Germinal center (tissue), 1 donor: ENCODE results near the gene UBXN11.
A peak's percentile ranks its signal among the peaks of the same experiment; 100 is the strongest.
"Not testable (repeated sequence)": the region's sequence is repeated elsewhere in the genome, so short reads cannot be mapped to it uniquely, and the experiment has no call there.

Experiments
- DNase-seq: peaks from one replicate; pipeline ENCODE4 v3.0.0; 2012; ENCODE audit warnings: mixed read lengths, low spot score

The UBXN11 gene

GRCh38 chr1:26305667-26306289 lies 658 bp downstream of the UBXN11 start:
- DNase-seq = no peak

GRCh38 chr1:26302733-26303405 lies 3.6 kb downstream of the UBXN11 start:
- no peak for DNase-seq

- no peak for DNase-seq
These were observed 5.7 kb downstream of the UBXN11 start for GRCh38 chr1:26300578-26301275.

GRCh38 chr1:26297791-26298124 lies 8.7 kb downstream of the UBXN11 start:
- DNase-seq = no peak

- DNase-seq = no peak
These were observed 9.2 kb downstream of the UBXN11 start for GRCh38 chr1:26297057-26297790.

- DNase-seq = no peak
These were observed 9.9 kb downstream of the UBXN11 start for GRCh38 chr1:26296340-26297056.

GRCh38 chr1:26295194-26296138 lies 11.0 kb downstream of the UBXN11 start:
- DNase-seq = no peak

GRCh38 chr1:26293911-26294463 lies 12.4 kb downstream of the UBXN11 start:
- DNase-seq = no peak

- DNase-seq = not testable (repeated sequence)
These were observed 13.7 kb downstream of the UBXN11 start for GRCh38 chr1:26292735-26293134.

GRCh38 chr1:26291939-26292338 lies 14.5 kb downstream of the UBXN11 start:
- DNase-seq = no peak

GRCh38 chr1:26291433-26291832 lies 15.0 kb downstream of the UBXN11 start:
- DNase-seq = no peak

- DNase-seq = no peak
These were observed 15.6 kb downstream of the UBXN11 start for GRCh38 chr1:26290882-26291261.

- peak; percentile 33 for DNase-seq
These were observed 16.1 kb downstream of the UBXN11 start for GRCh38 chr1:26290122-26290881.

- peak; percentile 90 for DNase-seq
These were observed 17.0 kb downstream of the UBXN11 start for GRCh38 chr1:26289158-26290059.

- DNase-seq = peak; percentile 64
These were observed 18.0 kb downstream of the UBXN11 start for GRCh38 chr1:26288311-26288941.

GRCh38 chr1:26287811-26288210 lies 18.6 kb downstream of the UBXN11 start:
- no peak for DNase-seq

GRCh38 chr1:26287033-26287711 lies 19.3 kb downstream of the UBXN11 start:
- peak; percentile 72 for DNase-seq

- no peak for DNase-seq
These were observed 20.4 kb downstream of the UBXN11 start for GRCh38 chr1:26286064-26286416.
